HEK293 (cell line): Measurements from ENCODE around the gene BBC3.

Experiments used
- BCL6B ChIP-seq: fragments of 450-650 bp; formaldehyde crosslinking; IDR thresholded peaks from 2 replicates; pipeline ENCODE4 v1.5.1; 2017; ENCODE audit warnings: missing biosample characterization, missing genetic modification characterization
- GFI1B ChIP-seq: fragments of 450-650 bp; formaldehyde crosslinking; IDR thresholded peaks from 2 replicates; pipeline ENCODE4 v1.5.1; 2016; ENCODE audit warnings: missing biosample characterization, missing genetic modification characterization
- GLIS2 ChIP-seq: fragments of 450-650 bp; formaldehyde crosslinking; IDR thresholded peaks from 2 replicates; pipeline ENCODE4 v1.5.1; 2016; ENCODE audit warnings: missing biosample characterization, missing genetic modification characterization
- HOXD13 ChIP-seq: sonication (generic); formaldehyde crosslinking; IDR thresholded peaks from 2 replicates; pipeline ENCODE4 v1.8.0; 2022; ENCODE audit warnings: missing genetic modification reagents, borderline replicate concordance
- KLF7 ChIP-seq: fragments of 450-650 bp; formaldehyde crosslinking; IDR thresholded peaks from 2 replicates; pipeline ENCODE4 v1.5.1; 2016; ENCODE audit warnings: missing biosample characterization, missing genetic modification characterization, borderline replicate concordance
- KLF9 ChIP-seq: fragments of 450-650 bp; formaldehyde crosslinking; IDR thresholded peaks from 2 replicates; pipeline ENCODE4 v1.5.1; 2016; ENCODE audit warnings: missing biosample characterization, missing genetic modification characterization, low read depth
- PRDM10 ChIP-seq: fragments of 450-650 bp; formaldehyde crosslinking; IDR thresholded peaks from 2 replicates; pipeline ENCODE4 v1.5.1; 2016; ENCODE audit warnings: missing biosample characterization, missing genetic modification characterization
- SALL2 ChIP-seq: fragments of 450-650 bp; formaldehyde crosslinking; IDR thresholded peaks from 2 replicates; pipeline ENCODE4 v1.5.0; 2017; ENCODE audit warnings: missing biosample characterization, mild to moderate bottlenecking, missing genetic modification characterization, borderline replicate concordance
- SCRT1 ChIP-seq: fragments of 450-650 bp; formaldehyde crosslinking; IDR thresholded peaks from 2 replicates; pipeline ENCODE4 v1.5.1; 2016; ENCODE audit warnings: missing biosample characterization, missing genetic modification characterization, borderline replicate concordance
- SP2 ChIP-seq: fragments of 450-650 bp; formaldehyde crosslinking; IDR thresholded peaks from 2 replicates; pipeline ENCODE4 v1.5.1; 2016; ENCODE audit warnings: missing biosample characterization, missing genetic modification characterization
- ZBTB1 ChIP-seq: fragments of 450-650 bp; formaldehyde crosslinking; IDR thresholded peaks from 2 replicates; pipeline ENCODE4 v1.5.1; 2016; ENCODE audit warnings: missing biosample characterization, missing genetic modification characterization
- ZBTB21 ChIP-seq: fragments of 450-650 bp; formaldehyde crosslinking; IDR thresholded peaks from 2 replicates; pipeline ENCODE4 v1.5.1; 2017; ENCODE audit warnings: missing biosample characterization, missing genetic modification characterization
- ZFP41 ChIP-seq: fragments of 450-650 bp; formaldehyde crosslinking; IDR thresholded peaks from 2 replicates; pipeline ENCODE4 v1.5.1; 2016; ENCODE audit warnings: missing biosample characterization, missing genetic modification characterization, borderline replicate concordance
- ZNF114 ChIP-seq: fragments of 450-650 bp; formaldehyde crosslinking; IDR thresholded peaks from 2 replicates; pipeline ENCODE4 v1.5.0; 2017; ENCODE audit warnings: missing biosample characterization, missing genetic modification characterization
- ZNF155 ChIP-seq: fragments of 450-650 bp; formaldehyde crosslinking; IDR thresholded peaks from 2 replicates; pipeline ENCODE4 v1.5.1; 2016; ENCODE audit warnings: missing biosample characterization, missing genetic modification characterization
- ZNF211 ChIP-seq: fragments of 450-650 bp; formaldehyde crosslinking; IDR thresholded peaks from 2 replicates; pipeline ENCODE4 v1.5.1; 2016; ENCODE audit warnings: low read depth, missing biosample characterization, missing genetic modification characterization
- ZNF426 ChIP-seq: fragments of 450-650 bp; formaldehyde crosslinking; IDR thresholded peaks from 2 replicates; pipeline ENCODE4 v1.5.1; 2017; ENCODE audit warnings: missing biosample characterization, missing genetic modification characterization, mild to moderate bottlenecking, inconsistent platforms, moderate library complexity
- ZNF433 ChIP-seq: fragments of 450-650 bp; formaldehyde crosslinking; IDR thresholded peaks from 2 replicates; pipeline ENCODE4 v1.5.1; 2016; ENCODE audit warnings: missing biosample characterization, missing genetic modification characterization, low read depth
- ZNF488 ChIP-seq: fragments of 450-650 bp; formaldehyde crosslinking; IDR thresholded peaks from 2 replicates; pipeline ENCODE4 v1.5.1; 2016; ENCODE audit warnings: missing biosample characterization, missing genetic modification characterization
- ZNF501 ChIP-seq: fragments of 450-650 bp; formaldehyde crosslinking; IDR thresholded peaks from 2 replicates; pipeline ENCODE4 v1.5.1; 2016; ENCODE audit warnings: missing biosample characterization, missing genetic modification characterization
- ZNF596 ChIP-seq: fragments of 450-650 bp; IDR thresholded peaks from 2 replicates; pipeline ENCODE4 v1.5.0; 2018; ENCODE audit warnings: missing biosample characterization, mild to moderate bottlenecking, missing genetic modification characterization, moderate library complexity
- ZNF660 ChIP-seq: fragments of 450-650 bp; IDR thresholded peaks from 2 replicates; pipeline ENCODE4 v1.5.1; 2018; ENCODE audit warnings: missing biosample characterization, mild to moderate bottlenecking, missing genetic modification characterization
- ZNF843 ChIP-seq: fragments of 450-650 bp; formaldehyde crosslinking; IDR thresholded peaks from 2 replicates; pipeline ENCODE4 v1.5.1; 2016; ENCODE audit warnings: missing biosample characterization, missing genetic modification characterization
- ZSCAN5A ChIP-seq: fragments of 450-650 bp; formaldehyde crosslinking; IDR thresholded peaks from 2 replicates; pipeline ENCODE4 v1.5.1; 2016; ENCODE audit warnings: missing biosample characterization, missing genetic modification characterization
- TF ChIP-seq, protein P1 (sequence below): fragments of 450-650 bp; IDR thresholded peaks from 2 replicates; pipeline ENCODE4 v1.5.1; 2018; ENCODE audit warnings: missing biosample characterization, mild to moderate bottlenecking, missing genetic modification characterization
- TF ChIP-seq, protein P2 (sequence below): fragments of 450-650 bp; formaldehyde crosslinking; IDR thresholded peaks from 2 replicates; pipeline ENCODE4 v1.5.1; 2016; ENCODE audit warnings: missing biosample characterization, missing genetic modification characterization

Gene BBC3

DNA sequence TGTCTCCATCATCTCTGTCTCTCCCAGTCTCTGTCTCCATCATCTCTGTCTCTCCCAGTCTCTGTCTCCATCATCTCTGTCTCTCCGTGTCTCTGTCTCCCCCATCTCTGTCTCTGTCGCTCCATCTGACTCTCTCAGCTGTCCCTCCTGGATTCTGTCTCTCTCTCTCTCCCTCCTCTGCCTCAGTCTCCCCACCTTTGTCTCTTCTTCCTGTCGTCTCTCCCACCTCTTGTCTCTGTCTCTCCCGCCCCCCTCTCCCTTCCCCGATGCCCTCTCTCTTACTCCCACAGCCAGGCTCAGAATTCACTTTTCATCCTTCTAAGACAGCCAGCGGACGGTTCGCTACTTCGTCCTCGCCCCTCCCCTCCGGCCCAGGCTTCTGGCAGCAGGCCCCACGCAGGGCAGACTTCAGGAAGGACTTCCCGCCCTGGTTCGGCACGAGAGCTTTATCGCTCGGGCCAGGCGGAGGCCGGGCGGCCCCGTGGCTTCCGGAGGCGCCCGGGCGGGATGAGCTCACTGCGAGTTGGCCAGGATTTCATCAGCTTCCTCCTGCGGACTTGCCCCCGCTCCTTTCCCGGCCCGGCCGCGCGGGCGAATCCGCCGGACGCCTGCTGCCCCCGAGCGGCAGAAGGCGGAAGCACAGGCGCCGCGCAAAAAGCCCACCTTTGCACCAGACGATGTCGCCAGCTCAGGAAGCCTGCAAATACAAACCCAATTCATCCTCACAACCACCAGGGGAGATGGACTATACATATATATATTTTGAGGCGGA lies 13.0 kb upstream of the BBC3 start (continued):
- TF ChIP-seq ZNF488 (tag by site-specific recombination), result no peak; the same call in 1 of the 2 replicates
- peak; percentile 84 for TF ChIP-seq KLF9 (tag by site-specific recombination)
- TF ChIP-seq ZNF843 (tag by site-specific recombination), result no peak; the same call in none of the 2 replicates
- TF ChIP-seq, protein P1, sequence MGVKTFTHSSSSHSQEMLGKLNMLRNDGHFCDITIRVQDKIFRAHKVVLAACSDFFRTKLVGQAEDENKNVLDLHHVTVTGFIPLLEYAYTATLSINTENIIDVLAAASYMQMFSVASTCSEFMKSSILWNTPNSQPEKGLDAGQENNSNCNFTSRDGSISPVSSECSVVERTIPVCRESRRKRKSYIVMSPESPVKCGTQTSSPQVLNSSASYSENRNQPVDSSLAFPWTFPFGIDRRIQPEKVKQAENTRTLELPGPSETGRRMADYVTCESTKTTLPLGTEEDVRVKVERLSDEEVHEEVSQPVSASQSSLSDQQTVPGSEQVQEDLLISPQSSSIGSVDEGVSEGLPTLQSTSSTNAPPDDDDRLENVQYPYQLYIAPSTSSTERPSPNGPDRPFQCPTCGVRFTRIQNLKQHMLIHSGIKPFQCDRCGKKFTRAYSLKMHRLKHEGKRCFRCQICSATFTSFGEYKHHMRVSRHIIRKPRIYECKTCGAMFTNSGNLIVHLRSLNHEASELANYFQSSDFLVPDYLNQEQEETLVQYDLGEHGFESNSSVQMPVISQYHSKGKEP (tag by site-specific recombination), result peak; percentile 65; the same call in 1 of the 2 replicates
- peak; percentile 64 for TF ChIP-seq GLIS2
- peak; percentile 45; the same call in 1 of the 2 replicates for TF ChIP-seq GFI1B (tag by site-specific recombination)
- TF ChIP-seq KLF7 (tag by site-specific recombination), result peak; percentile 80
- TF ChIP-seq ZBTB1 (tag by site-specific recombination), result peak; percentile 13; the same call in 1 of the 2 replicates
- TF ChIP-seq ZNF426 (tag by site-specific recombination), result no peak
- TF ChIP-seq ZNF155 (tag by site-specific recombination), result no peak; the same call in none of the 2 replicates
- TF ChIP-seq ZNF501 (tag by site-specific recombination), result peak; percentile 92
- TF ChIP-seq PRDM10 (tag by site-specific recombination), result peak; percentile 62
- TF ChIP-seq ZNF211 (tag by site-specific recombination), result no peak
- TF ChIP-seq ZNF433, result no peak
- peak; percentile 61 for TF ChIP-seq ZBTB21 (tag by site-specific recombination)
- TF ChIP-seq SCRT1, result peak; percentile 11; the same call in 1 of the 2 replicates
- TF ChIP-seq ZNF596 (tag by site-specific recombination), result no peak
- TF ChIP-seq, protein P2, sequence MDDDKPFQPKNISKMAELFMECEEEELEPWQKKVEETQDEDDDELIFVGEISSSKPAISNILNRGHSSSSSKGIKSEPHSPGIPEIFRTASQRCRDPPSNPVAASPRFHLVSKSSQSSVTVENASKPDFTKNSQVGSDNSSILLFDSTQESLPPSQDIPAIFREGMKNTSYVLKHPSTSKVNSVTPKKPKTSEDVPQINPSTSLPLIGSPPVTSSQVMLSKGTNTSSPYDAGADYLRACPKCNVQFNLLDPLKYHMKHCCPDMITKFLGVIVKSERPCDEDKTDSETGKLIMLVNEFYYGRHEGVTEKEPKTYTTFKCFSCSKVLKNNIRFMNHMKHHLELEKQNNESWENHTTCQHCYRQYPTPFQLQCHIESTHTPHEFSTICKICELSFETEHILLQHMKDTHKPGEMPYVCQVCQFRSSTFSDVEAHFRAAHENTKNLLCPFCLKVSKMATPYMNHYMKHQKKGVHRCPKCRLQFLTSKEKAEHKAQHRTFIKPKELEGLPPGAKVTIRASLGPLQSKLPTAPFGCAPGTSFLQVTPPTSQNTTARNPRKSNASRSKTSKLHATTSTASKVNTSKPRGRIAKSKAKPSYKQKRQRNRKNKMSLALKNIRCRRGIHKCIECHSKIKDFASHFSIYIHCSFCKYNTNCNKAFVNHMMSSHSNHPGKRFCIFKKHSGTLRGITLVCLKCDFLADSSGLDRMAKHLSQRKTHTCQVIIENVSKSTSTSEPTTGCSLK, result no peak
- TF ChIP-seq HOXD13 (CRISPR knock-in tag), result peak; percentile 81; the same call in 1 of the 2 replicates
- TF ChIP-seq ZSCAN5A (tag by site-specific recombination), result 0 out of 2 replicates have a peak, but pooled peaks have one; percentile 21
- peak; percentile 74 for TF ChIP-seq SP2 (tag by site-specific recombination)
- TF ChIP-seq SALL2 (tag by site-specific recombination), result no peak
- 0 out of 2 replicates have a peak, but pooled peaks have one; percentile 50 for TF ChIP-seq ZFP41
- peak; percentile 98 for TF ChIP-seq ZNF660 (tag by site-specific recombination)
- TF ChIP-seq ZNF114 (tag by site-specific recombination), result no peak
- no peak; the same call in 1 of the 2 replicates for TF ChIP-seq BCL6B
